Lung microvascular endothelial cell (primary cell): ENCODE measurements around the gene PRKCB. TPM values are rescaled to one million over a fixed set of nuclear protein-coding genes. Genes with fewer than 3 reads are reported as not detected.
A peak's percentile ranks its signal among the peaks of the same experiment; 100 is the strongest.
"Not testable (repeated sequence)": the region's sequence is repeated elsewhere in the genome, so short reads cannot be mapped to it uniquely, and the experiment has no call there.

ENCODE experiments used
- DNase-seq, 2 donors: peaks; one replicate each; pipeline versions ENCODE4 v3.0.0 to v3.0.0-alpha.2; 2010; ENCODE audit warnings: low read depth in 2 of 2
- total RNA-seq: library from RNA; depleted of rRNA; stranded (reverse); fragments of >200 nt; gene quantifications from 2 replicates; pipeline ENCODE4 v1.2.1, GENCODE V29; 2014

Gene PRKCB
- total RNA-seq, 1 donor from 2014 or later, result not detected

DNA sequence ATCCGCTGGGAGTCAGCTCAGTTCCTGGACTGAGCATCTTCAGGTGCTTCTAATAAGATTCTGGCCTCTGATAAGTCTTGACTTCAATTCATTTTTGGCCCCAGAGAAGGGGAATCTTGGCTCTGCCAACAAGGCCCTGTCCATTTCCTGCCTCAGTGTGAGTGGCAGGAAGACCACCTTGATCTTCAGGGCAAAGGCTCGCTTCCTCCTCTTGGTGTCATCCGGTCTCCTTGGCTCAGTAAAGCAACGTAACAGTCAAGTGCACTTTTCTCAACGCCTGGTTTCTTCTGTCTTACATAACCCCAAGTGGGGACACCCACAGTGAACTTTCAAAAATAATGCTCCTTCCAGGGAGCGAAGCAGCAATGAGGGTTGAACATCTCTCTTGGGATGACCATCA lies 169.8 kb downstream of the PRKCB start:
- no peak for DNase-seq

DNA sequence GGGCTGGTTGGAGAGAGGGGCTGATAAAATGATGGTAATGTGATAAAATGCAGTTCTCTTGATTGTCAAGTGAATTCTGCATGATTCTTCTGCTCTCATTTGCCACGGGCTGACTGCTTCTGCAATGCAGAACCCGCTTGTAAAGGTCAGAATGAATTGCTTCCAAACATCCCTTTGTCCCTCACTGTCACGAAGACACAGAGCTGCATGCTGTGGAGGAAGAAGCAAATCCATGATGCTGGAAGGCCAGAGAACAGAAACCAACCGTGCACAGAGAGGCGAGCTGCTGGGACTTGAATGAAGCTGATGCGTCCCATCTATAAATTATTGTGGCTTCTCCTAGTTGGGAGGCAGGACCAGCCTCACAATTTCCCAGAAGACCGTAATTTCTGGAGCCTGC lies 171.6 kb downstream of the PRKCB start:
- no peak for DNase-seq

DNA sequence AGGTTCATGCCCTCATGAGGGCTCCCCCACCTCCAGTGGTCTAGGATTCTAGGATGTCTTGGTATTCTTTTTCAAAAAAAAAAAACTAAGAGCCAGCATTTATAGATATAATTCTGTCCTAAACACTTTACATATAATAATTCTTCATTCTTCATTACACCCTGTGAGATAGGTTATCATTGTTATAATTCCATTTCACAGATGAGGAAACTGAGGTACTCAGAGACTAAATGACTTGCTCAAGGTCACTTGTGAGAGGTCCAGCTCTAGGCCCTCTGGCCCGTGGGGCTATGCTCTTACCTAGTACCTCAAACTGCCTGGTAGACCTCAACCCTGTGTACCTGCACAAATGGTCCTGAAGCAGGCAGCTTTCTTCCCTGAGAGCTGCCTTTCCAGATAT lies 172.2 kb downstream of the PRKCB start:
- DNase-seq, result no peak

DNA sequence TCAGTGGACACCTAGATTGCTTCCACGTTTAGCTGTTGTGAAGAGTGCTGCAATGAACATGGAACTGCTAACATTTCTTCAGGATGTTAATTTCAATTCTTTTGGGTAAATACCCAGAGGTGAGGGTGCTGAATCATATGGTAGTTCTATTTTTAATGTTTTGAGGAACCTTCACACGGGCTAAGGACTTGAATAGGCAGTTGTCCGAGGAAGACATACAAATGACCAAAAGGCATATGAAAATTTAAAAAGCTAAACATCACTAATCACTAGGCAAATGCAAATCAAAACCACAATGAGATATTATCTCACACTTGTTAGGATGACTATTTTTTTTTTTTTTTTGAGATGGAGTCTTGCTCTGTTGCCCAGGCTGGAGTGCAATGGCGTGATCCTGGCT lies 173.3 kb downstream of the PRKCB start:
- no peak for DNase-seq

DNA sequence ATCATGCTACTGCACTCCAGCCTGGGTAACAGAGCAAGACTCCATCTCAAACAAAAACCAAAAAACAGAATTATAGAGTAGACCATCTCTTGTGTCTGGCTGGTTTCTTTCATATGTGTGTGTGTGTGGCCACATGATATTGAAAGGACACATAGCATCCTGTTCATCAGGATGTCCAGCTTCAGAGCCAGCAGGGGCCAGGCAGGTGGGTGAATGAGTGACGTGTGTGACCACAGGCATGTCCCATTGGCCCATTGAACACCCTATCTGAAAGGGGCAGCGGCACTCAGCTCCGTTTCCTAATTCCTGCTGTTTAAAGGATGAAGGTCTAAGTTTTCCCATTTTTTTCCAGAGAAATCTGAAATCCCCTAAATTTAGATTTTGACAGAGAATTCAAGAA lies 174.2 kb downstream of the PRKCB start:
- no peak for DNase-seq

DNA sequence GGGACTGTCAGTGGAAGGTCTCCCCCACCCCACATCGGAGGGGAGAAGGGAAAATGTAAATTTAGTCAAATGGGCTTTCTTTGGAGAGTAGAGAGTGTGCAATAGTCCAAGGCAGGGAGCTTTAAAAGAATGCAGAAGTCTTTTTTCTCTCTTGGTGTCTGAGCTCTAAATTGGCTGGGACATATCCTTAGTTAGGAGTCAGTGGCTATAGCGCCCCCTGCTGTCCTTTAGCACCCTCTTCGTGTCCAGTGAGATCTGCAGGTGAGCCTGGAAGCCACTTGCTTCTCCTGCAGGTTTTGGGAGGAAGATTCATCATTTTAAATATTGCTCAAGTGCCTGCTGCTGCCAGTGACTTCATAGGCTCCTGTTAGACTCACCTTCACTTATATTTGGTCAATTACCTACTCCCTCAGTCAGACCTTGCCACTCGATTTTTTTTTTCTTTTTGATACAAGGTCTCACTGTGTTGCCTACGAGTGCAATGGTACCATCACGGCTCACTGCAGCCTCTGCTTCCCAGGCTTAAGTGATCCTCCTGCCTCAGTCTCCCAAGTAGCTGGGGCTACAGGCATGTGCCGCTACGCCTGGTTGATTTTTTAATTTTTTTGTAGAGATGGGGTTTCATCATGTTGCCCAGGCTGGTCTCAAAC lies 174.8 kb downstream of the PRKCB start:
- DNase-seq, result peak; percentile 75 to 84

DNA sequence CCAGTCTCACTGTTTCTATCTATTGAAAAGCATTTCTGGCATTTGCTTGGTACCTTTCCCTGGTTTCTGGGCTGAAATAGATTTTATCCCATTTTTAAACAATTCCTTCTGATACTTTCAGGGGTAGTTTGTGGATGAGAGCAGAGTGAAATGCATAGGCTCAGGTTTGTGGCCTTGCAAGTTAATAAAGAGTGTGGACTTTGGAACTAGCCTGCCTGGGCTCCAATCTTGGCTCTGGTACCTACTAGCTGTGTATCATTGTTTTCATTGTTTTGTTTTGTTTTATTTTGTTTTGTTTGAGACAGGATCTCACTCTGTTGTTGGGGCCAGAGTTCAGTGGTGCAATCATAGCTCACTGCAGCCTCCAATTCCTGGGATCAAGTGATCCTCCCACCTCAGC lies 175.5 kb downstream of the PRKCB start:
- no peak for DNase-seq

DNA sequence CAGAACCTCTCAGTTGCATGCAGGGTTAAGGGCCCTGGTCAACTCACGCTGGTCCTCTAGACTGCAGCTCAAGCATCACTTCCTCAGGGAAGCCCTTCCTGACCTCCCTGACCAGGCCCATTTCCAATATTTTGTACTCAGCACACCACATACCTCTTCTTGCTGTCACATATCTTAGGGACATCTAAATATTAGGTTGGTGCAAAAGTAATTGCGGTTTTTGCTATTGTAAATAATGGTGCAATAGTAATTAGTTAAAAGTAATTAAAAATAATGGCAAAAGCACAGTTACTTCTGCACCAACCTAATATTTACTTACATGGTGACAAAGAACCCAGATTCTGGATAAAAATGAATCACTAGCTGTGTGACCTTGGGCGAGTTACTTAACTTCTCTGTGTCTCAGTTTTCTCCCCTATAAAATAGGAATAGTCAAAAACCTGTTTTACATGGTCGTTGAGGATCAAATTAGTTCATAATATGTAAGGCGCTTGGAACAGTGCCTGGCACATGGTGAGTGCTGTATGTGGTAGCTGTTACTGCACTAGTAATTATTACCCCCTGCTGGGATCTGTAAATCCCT lies 177.4 kb downstream of the PRKCB start:
- no peak for DNase-seq

DNA sequence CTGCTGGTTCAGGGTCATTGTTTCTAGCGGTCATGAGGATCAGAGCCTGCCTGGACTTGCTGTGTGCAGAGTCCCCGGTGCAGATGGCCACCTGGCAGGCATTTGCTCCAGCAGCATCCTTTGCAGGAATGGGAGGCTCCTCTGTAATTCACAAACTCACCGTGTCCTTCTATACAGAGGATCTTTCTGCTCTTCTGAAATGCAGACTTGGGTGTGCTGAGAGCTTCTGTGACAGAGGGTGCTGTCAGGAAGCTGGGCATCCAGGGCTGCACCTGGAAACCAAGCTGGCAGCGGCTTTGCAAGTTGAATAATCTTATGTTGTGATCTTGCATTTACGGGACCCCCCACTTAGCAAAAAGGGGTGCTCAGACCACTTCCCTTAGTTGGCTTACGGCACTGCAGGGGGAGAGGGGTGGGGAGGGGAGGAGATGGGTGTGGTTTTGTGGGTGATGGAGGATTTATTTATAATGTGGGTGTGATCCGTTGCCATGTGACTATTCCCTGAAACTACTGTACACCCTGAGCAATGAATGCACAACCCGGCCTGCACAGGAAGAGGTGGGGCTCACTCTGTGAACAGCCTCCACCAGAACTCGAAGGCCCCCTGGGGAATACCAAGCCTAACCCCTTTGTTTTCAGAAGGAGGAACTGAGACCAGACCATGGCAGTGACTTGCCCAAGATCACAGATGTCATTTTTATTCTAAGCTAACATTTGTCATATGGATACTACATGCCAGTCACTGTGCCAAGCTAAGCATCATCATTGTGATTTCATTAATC lies 178.3 kb downstream of the PRKCB start:
- no peak for DNase-seq

DNA sequence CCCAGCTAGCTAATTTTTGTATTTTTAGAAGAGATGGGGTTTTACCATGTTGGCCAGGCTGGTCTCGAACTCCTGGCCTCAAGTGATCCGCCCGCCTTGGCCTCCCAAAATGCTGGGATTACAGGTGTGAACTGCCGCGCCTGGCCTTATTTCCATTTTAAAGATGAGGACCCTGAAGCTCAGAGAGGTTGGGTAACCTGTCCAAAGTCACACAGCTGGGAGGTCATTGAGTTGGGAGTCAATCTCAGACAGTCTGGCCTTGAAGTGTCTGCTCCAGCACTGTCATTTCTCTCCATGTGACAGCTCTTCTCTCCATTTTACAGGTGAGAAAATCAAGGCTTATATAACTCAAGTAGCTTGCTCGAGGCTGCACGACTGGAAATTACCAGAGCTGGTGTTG lies 179.2 kb downstream of the PRKCB start:
- DNase-seq, result not testable (repeated sequence)

DNA sequence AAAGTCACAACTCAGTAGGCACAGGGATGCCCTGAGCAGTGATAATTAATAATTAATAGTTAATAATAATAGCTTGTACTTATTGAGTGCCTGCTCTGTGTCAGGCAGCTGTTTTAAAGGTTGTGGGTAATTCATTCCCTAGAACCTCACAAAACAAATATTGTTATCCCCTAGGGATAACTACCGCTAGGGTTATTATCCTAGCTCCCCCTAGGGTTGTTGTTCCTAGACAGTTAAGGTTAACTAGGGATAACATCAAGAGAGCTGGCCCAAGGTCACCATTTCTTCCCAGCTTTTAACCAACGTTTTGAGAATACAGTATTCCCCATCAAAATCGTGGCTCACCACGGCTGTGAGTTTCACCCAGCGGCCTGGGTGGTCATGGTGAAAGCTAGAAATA lies 180.1 kb downstream of the PRKCB start:
- DNase-seq, result no peak

DNA sequence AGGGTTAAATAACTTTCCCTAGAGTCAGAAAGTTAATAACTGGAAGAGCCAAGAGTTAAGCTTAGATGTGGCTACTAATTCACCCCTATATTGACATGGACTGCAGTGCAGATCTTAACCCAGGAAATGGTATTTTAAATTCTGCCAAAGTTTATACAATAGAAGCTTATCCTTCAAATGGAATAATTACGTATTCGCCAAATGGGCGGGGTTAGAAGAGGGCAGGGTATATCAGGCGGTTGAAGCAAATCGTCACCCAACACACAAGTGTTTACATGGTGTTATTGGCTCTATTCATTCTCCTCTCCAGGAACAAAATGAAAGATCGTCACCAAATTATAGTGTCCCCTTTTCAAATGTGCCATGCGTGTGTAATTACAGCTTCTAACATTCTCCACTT lies 182.7 kb downstream of the PRKCB start:
- DNase-seq, result no peak

DNA sequence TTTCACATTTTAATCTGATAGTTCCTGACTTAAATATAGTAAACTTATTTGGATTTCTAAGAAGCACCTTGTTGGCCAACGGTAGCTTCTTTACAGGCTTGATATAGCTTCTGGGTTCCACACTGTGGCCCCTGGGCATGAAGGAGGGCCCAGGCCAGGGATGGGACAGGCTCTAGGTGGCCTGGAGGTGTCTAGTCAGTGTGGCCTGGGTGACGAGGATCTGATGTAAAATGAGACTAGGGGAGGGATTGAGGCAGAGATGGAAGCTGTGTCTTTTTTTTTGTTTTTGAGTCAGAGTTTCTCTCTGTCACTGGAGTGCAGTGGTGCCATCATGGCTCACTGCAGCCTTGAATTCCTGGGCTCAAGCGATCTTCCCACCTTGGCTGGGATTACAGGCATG lies 187.0 kb downstream of the PRKCB start:
- DNase-seq, result no peak

DNA sequence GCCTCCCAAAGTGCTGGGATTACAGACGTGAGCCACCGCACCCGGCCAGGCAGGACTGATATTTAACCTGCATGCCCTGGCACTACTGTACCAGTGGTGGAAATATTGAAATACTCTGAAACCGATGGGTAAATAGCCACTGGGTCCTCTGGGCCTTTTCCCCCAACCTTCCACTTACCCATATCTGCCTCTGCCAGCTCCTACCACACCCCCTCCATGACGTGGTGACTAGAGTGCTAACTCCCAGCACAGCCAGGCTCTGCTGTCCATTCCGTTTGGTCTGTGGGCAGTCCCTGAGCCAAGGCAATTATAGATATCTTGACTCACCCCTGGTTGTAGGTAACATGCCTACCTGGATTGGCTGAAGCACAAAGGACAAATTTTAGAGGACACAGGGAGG lies 187.8 kb downstream of the PRKCB start:
- no peak for DNase-seq

DNA sequence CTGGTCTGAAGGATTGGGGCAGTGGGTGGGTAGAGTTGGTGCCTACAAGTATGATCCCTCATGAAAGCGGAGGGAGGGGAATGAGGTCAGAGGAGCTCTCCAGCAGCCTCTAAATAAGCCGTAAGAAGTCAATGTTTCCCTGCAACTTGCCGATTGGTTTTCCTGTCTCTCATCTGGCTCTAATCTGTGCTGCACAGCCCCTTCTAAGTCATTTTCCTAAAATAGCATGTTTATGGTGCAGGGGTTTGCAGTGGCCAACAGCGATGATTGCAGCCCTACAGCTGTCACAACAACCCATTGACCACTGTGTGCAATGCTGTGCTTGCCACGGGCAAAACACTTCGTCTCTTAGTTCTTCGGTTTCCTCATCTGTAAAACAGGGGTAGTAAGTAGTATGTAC lies 189.2 kb downstream of the PRKCB start:
- DNase-seq, result no peak

DNA sequence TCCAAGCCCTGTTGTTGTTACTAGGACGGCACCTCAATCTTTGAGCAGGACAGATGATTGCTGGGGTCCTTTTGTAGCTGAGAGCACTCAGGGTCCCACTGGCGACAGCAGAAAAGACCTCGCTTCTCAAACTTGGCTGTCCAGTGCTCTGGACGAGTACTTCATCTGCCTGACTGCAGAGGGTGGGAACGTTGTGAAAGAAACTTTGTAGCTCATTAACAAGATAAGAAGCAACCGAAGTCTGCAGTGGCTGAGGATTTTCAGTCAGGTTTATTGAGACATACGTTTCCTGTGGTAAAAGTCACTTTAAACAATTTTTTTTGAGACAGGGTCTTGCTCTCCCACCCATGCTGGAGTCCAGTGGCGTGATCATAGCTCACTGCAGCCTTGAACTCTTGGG lies 191.7 kb downstream of the PRKCB start:
- DNase-seq, result no peak

DNA sequence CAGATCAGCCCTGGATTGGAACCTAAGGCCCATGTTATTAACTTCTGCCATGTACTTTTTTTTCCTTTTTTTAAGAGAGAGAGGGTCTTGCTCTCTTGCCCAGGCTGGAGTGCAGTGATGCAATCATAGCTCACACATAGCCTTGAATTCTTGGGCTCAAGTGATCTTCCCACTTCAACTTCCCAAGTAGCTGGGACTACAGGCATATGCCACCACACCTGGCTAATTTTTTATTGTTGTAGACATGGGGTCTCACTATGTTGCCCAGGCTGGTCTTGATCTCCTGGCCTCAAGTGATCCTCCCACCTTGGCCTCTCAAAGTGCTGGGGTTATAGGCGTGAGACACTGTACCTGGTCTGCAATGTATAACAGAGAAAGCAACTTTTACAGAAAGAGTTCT lies 194.1 kb downstream of the PRKCB start:
- not testable (repeated sequence) for DNase-seq

DNA sequence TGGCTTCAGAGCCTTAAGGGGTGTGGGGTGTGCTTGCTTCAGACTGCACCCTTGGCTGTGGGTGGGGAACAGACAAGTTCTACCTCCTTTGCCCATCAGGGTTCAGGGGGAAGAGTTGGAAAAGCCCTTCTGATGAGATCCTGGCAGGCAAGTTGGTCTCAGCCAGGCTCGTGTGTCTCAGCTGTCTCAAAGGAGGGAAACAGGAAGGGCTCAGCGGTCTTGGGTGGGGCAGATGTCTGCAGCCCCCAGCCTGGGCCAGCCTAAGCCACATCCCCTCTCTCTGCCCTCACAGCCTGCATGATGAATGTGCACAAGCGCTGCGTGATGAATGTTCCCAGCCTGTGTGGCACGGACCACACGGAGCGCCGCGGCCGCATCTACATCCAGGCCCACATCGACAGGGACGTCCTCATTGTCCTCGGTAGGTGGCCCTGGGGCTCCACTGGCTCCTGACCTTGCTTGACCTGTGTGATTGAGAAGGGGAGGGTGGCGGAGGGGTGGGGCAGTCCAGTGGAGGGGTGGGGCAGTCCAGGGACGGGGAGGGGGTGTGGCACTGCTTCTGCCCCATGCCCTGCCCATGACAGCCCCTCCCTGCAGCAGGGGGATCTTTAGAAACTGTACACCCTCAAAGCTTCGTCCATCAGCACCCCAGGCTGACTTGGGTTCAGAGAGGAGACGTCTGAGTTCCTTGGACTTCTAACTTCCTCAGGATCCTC lies 199.5 kb downstream of the PRKCB start:
- no peak for DNase-seq

DNA sequence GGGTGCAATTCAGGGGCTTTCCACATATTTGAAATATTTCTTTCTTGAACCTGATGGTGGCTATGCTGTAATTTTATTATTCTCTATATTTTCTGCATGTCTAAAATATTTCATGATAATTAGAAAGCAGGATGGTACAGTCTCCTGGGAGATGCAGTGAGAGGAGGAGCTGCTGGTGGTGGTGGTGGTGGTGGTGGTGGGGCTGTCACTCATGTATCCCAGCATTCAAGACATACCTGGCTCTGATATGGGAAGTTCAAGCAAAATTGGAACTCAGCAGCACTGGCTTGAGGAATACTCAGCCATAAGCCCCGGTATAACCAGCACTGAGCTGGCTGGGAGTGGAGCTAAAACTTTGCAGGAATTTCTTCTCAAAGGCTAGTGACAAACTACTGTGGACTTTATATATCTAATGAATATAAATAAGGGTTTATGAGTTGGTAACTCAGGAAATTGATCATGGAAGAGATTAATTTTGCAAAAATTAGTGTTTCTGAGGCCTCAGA lies 200.3 kb downstream of the PRKCB start:
- no peak for DNase-seq

DNA sequence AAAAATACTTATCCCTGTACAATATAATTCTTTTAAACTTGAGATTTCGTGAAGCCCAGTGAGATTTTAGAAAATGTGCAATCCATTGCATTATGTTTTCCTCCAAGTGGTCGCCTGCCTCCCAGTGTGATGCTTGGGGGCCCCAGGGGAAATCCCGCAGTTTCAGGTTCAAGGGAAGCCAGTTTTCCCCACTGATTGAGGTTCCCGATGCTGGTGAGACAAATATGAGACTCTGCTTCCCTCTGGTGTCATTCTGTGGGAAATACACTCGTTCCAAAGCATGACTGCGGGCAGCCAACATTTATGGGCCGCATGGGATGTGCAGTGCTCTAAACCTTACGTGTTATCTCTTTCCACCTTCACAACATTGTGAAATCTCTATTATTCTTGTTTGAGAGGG lies 200.8 kb downstream of the PRKCB start:
- DNase-seq, result peak; percentile 44 to 63

DNA sequence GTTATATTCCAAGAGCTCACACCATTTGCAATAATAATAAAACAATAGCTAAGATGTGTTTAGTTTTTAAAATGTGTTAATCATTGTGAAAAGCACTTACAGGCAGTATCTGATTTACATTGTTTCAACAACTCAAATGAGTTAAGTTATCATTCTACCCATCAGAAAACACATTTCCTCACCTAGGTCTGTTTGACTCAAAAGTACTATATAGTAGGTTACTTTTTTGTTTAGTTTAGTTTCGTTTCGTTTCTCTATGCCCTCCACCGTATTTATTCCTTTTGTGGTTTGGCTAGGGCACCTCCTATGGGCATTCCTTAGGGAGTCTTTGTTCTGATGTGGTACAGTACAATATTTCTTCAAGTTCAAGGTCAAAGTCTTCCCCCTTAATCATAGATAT lies 201.6 kb downstream of the PRKCB start:
- no peak for DNase-seq
